Stimulated activated CD8-positive, alpha-beta memory T cell treated with anti-CD3 and anti-CD28 coated beads, Interleukin-15, amount 100 ng/mL, for 24 hours (primary cell): Measurements from ENCODE around the gene PLCL1.
"Not testable (repeated sequence)": the region's sequence is repeated elsewhere in the genome, so short reads cannot be mapped to it uniquely, and the experiment has no call there.

ENCODE experiments used
- DNase-seq: peaks from one replicate; pipeline ENCODE4 v3.0.0-alpha.2; 2020; ENCODE audit warnings: low read depth

PLCL1 gene

DNA sequence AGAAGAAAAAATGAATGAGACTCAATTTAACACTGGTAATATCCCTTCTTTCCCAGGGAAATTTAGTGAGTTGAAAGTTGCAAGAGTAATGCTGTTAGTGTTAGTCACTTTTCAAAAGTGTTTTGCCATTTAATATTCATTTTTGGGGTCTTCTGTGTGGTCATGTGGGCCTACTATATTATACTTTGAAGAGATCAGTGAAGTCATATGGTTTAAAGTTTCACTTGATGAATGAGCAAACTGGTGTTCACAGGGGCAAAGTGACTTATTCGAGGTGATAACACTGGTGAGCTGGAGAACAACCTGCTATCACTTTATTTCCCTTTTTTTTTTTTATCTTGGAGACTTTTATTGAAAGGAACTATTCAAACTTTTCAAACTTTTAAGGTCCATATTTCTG, 196.0 kb downstream of the PLCL1 start:
- DNase-seq = no peak

DNA sequence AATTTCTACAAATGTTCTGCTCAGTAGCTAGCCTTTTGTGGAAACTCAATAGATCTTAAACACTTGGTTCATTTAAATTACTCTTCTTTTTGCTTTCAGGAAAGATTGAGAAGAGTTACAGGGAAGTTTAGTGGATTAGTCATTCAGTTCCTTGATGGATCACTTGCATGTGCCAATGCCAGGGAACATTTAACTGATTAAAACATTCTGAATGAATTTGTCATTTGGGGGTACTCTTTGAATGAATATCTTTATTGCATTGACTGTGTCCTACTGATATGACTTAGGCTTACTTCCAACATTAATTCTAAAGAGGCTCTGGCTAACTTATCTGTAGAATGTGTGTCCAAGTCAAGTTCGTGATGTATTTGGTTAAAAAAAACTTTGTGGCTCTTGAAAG, 199.8 kb downstream of the PLCL1 start:
- DNase-seq = no peak

DNA sequence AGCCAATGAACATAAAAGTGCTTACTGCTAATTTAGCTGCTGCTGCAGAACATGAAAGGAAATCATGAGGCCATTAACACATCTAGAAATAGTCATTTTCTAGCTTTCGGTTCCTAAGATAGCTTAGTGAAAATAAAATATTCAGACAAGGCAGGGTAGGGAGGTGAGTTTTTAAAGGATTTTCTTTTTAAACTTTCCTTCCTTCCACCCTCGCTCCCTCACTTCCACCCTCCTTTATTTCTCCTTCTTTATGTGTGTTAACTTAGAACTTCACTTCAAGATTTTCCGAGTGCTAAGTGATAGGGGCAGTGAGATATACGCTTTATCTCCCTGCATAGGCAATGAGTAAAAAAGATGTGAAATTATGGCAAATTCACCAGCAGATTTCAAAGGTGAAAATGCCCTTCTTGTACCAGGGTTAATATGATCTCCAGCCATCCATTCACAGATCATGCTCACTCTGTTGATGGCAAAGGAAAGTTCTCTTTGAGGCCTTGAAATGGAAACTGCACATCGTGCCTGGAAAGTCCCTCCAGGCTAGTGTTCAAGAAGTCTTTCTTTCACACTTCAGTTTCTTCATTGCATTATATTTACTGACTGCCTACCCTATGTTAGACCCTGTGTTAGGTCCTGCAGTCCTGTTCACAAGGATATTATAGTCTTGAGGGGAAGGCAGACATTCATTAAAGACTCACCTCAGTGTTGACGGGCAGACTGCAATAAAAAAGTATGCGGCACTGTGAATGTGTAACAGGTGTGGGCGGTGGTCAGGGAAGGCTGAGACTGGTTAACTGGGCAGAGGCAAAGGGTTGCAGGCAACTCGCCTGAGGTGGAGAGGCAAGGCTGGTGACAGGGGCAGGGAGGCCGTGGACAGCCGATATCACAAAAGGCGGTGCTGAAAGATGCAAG, 200.8 kb downstream of the PLCL1 start:
- no peak for DNase-seq

DNA sequence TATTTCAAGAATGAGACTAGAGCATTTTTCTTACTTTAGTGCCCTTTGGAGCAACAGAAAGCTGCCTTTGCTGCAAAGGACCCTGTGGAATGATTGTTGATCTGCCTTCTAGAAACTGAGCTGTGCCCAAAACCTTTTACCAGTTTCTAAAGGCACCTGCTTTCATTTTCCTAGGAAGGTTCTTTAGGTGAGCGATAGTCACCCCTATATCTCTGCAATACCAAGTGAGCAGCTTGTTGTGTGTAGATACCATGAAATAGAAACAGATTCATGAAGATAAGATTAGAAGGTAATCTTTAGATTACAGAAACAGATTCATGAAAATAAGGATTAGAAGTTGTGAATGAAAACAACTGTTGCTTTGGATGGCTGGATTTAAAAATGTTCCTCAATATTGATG, 202.3 kb downstream of the PLCL1 start:
- DNase-seq = no peak

DNA sequence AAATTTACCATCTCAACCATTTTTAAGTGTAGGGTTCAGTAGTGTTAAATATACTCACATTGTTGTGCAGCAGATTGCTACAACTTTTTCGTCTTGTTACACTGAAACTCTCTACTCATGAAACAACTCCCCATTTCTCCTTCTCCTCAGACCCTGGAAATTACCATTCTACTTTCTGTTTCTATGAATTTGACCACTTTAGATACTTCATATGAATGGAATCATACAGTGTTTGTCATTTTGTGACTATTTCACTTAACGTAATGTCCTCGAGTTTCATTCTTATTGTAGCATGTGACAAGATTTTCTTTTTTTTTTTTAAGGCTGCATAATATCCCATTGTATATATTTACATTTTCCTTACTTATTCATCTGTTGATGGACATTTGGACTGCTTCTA, 203.8 kb downstream of the PLCL1 start:
- DNase-seq = no peak

DNA sequence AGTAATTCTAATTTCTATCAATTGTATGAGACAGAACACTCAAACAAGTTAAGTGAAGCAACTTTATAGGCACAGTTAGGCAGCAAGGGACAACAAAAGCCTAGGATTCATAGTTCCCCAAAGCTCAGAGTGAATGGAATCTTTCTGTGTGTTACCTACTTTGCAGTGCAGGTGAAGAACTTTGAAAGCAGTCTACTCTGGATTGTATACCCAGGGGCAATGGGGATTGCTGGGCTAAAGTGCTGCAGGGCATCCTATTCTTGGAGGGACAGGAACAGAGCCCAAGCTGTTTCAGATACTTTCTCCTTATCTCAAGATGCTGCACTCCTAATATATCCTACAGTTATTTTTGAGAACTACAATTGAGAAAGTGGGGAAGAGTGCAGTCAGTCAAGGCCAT, 207.6 kb downstream of the PLCL1 start:
- DNase-seq = no peak

DNA sequence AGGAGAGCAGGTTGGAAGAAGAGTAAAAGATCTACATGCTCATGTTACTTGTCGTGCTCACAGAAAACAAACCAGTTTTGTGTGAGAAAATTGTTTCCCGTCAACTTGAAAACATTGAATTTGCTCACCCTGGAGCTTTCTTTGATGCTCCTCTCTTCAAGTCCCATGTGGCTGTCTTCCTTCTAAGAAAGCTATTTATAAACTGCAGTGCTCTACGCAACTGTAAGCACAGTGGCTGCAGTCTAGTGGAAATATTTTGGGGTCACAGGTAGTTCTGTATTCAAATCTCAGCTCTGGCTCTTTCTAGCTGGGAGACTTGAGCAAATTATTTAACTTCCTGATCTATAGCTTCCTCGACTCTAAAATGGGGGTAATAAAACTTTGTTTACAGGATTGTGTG, 211.8 kb downstream of the PLCL1 start:
- DNase-seq = no peak

DNA sequence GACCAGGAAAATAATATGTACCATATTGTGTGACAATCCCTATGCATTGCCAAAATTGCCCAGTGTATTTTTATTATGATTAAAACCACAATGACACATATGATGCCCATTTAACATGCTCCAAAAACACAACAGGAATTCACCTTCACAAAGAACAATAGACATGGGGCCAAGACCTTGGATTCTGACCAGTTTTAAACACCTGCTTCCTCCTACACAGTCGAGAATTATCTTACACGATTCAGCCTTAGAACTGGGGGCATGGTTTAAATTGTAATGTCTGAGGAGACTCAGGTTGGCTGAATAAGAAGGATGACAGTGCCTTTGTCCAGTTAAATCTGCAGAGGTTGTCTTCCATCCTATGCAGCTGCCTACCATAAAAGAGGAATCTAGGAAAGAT, 212.7 kb downstream of the PLCL1 start:
- DNase-seq = no peak

DNA sequence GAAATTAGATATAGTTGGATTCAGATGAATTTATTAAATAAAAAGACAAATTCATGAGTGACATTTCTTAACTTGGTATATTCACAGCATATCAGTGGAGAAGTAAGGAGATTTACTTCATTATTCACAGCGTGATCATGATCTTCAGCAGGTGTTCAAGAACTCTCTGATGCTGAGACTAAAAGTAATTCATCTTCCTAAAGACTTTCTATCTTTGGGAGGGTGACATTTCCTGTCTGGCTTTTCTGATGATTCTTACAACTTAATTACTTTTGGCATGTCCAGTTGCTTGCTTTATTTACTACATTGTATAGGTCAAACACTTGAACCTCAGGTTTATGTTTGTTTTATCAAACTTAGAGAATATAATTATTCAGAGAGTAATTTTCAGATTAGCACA, 224.6 kb downstream of the PLCL1 start:
- no peak for DNase-seq

DNA sequence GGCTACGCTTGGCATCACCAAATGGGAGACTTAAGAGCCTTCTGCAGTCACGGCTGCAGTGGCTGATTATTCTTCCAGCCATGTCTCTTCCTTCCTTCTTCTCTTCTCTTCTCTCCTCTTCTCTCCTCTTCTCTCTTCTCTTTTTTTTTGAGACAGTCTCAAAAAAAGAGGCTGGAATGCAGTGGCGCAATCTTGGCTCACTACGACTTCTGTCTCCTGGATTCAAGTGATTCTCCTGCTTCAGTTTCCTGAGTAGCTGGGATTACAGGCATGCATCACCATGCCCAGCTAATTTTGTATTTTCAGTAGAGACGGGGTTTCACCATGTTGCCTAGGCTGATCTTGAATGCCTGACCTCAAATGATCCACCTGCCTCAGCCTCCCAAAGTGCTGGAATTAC, 225.2 kb downstream of the PLCL1 start:
- DNase-seq = not testable (repeated sequence)

DNA sequence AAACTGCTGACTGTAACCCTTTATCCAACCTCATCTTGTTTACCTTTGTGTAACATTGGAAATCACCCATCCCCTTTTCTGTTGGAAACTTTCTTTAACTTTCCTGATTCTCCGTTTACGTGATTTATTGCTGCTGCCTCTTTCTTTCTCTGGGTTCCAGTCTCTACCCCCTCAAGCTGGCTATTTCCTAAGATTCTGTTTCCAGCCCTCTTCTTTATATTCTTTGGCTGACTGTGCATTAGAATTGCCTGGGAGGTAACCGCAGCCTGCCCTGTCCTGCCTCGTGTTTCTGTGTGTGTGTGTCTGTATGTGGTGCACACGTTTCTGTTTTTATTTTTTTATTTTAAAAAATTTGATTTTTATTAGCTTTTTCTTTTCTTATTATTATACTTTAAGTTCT, 229.2 kb downstream of the PLCL1 start:
- DNase-seq = no peak

DNA sequence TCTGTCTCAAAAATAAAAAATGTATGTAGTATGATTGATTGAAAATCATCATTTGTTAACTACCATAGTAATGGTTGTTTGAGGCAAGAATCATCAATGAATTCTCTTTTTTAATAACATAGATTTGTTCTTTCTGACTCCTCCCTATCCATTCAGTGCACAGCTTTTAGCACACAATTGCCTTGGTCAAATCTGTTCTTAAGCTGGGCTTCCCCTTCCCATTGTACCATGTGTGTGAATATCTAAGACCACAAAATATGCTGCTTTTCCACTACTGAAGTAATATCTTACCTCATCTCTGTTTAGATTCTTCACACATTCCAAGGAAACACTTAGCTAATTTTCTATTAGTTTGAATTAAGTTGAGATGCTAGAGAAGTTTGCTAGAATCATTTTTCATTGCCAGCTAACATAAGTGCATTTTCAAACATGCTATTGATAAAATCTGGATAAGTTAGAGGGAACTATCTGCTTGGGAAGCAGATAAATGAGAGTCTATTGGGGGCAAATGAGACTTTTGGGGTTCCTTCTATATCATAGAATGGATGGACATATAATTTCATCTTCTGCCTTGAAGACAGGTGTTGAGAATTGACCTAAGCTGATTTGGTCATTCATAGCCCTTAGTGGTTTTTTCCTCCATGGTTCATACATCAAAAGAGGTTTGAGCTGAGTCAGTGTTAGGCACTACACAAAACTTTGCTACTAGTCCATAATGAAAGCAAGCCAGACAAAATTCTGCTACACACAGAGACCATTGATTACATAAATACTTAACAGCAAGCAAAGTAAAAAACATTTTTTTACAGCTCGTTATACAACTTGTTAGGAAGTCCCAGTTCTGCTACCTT, 231.9 kb downstream of the PLCL1 start:
- DNase-seq = no peak

DNA sequence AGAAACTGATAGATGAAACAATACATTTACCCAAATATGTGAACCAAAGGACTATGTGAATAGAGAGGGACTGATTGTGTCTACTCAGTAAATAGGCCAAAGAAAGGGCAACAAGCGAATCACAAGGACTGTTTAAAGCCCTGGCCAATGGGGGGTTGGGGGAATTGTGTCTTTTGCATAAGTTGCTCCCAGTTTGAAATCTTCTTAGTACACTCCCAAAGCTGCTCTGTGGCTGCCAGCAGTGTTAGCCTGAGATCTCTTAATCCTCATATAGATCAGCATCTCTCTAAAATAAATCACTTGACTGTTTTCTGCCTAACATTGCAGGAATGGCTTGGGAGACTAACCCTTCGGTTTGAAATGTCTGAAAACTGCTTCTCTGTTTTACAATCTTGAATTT, 236.4 kb downstream of the PLCL1 start:
- no peak for DNase-seq

DNA sequence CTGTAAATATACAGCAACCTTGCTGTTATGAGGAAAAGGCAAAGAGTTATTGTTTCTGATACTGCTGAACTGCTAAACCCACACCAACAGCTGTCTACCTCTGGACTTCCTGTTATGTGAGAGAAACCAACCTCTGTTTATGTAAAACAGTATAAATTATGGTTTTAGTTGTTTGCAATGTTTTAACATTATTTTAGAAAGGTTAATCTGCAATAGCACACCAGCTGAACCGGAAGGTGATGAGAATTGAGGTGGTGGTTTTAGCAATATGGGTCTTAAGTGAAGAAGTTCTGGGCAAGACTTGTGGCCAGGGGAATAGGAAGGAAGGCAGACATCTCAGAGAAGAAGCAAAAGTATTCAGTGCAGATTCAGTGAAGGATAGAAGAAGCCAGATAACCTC, 237.8 kb downstream of the PLCL1 start:
- DNase-seq = no peak

DNA sequence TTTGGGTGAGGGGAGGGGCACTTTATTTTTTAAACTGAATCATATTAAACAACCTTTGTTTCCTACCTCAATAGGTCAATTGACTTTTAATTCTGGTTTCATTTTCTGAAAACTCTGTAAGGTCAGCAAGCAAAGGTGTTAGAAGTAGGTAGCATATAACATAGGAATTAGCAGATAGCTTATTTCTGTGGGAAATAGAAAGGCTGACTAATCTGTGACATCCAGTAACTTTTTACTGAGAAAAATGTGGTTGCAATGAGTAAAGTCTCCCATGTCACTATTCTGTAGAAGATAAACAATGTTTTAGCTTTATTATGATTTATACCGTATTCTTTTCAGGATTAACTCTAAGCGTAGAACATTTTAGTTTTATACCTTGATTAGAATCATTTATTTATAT, 240.4 kb downstream of the PLCL1 start:
- DNase-seq = no peak

DNA sequence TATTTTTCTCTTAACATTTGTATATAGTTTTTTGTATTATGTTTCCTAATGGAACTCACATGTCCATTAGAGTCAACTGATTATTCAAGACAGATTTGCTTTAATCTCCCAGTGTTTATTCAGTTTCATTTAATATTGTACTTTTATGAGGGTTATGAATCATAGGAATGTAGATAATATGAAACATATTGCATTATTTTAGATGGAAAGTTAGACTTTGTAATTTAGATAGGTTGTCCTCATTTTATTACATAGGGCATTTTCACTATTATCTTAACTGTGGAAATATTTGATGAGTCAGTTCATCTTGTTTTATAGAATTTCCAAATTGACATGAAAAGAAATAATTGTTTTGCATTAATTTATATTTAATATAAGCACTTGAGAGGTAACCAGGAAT, 240.8 kb downstream of the PLCL1 start:
- no peak for DNase-seq

DNA sequence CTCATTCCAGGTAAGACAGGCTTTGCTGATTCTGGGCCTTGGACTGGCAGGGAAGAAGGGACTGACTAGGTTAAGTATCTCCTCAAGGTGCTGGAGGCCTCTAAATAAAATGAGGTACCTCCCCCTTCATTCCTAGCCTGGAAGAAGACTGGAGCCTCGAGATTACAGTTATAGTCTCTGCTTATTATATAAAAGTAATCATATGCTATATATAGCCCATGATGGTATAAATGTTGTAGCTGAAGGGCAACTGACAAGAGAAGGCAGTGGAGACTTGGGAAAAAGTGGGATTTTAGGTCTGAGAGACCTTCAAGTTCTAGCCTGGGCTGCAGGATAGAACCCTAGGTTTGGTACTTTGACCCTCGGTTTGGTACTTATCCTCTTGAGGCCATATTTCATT, 248.3 kb downstream of the PLCL1 start:
- DNase-seq = no peak

DNA sequence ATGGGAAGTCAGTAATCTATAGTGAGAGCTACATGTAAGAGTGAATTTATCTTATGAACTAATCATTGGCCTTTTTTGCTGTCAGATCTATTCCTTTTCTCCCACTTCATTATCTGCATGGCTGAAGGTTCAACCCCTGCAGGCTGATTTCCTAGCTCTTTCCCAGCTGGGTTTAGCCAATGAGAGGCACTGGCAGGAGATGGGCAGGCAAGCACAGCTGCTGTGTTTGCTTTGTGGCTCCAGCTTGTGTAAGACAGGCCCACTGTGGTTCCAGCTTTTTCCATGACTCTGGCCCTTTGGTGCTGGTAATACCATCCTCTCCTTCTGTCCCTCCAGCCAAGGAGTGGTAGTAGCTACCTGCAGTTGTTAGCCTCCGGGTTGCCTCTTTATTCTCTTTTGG, 248.8 kb downstream of the PLCL1 start:
- DNase-seq = no peak

DNA sequence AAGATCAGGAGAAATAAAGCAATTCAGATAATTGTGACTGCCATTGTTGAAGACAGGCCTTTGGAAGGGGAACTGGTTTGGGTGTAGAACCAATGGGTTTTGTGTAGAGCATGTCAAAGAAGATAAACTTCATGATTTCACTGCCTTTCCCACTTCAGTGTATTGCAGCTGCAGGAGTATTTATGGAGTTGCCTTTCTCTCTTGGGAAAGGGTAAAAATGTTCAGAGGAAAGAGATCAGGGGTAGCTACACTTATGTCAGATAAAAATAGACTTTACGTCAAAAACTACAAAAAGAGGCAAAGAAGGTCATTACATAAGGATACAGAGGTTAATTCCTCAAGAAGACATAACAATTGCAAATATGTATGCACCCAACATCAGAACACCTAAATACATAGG, 249.4 kb downstream of the PLCL1 start:
- DNase-seq = no peak

DNA sequence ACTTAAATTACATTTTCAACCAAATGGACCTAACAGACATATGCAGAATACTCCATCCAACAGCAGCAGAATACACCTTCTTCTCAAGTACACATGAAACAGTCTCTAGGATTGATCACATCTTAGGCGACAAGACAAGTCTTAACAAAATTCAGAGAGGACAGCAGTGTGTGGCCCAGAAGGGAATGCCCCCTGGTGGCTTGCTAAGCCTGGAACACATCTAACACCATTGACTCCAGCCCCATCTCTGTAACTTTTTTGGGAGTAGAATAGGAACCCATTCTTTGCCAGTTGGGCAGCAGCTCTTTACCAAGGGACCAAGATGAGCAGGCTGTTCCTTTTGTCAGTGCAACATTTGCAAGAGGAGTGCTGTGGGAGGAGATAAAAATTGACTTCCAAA, 249.9 kb downstream of the PLCL1 start:
- DNase-seq = no peak

DNA sequence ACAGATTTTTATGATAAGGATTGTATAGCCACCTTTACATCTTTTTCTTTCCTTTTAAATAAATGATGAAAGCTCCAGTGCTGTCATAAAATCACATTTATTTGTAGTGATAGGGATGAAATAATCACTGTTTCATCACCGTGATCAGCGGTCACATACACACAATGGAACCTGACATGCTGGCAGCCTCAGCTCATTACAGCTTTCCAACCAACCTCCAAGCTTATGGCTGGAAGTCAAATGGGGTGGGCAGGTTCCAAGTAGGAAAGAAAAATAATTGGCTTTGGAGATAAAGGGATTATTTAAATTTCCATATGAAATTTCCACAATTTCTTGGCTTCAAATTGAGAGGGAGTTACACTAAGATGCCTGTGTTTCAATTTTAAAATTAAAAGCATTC, 251.3 kb downstream of the PLCL1 start:
- no peak for DNase-seq

DNA sequence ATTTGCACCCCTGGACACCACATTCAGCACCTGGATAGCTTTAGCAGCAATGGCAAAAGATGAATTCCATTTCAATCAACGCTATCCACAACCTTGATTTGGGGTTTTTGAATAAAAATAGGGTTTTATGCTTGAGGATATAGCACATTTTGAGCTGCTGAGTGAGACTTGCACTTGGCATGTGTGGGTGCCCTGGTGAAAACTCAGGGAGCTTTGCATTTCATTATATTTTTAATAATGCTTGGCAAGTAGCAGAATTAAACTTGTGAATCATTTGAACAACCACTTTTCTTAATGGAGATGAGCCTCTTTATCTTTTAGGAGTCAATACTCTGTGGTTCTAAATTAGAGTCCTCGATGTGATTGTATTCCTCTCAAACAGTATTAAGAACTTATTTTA, 252.4 kb downstream of the PLCL1 start:
- no peak for DNase-seq

DNA sequence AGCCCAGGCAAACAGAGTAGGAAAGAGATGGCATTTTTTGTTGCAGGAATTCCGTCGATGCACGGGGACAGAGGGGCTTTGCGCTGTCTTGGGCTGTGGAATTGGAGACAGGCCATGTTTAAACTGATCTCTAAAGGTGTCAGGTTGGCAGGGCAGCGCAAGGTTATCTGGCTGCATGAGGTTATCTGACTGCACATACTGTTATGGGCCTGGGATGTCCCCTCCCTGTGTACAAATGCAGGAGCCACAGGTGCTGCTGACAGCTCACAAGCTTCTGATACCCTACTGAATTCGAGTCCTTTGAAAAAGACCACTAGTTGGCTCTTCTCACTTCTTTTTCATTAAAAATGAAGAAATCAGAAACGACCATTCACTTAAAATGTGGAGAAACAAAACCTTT, 255.4 kb downstream of the PLCL1 start:
- no peak for DNase-seq
